ENCODE data around the gene RNH1.

Gene RNH1

GRCh38 chr11:445765-446588 is 61.1 kb downstream of the RNH1 start:
- no peaks in the 10 kb centered on the region for H3K9me3 ChIP-seq (ENCODE audit: insufficient read depth, low read length, severe bottlenecking)
- no peaks in the 10 kb centered on the region for H3K27me3 ChIP-seq (ENCODE audit: insufficient read depth, low read length, poor library complexity)
- no peak for DNase-seq
- H3K9ac ChIP-seq (ENCODE audit: low read depth, low read length): no peak overlapping the region
- peaks cover 28% of the 10 kb centered on the region for H3K4me1 ChIP-seq (ENCODE audit: insufficient read depth, low read length)
- no peak overlapping the region for H2AFZ ChIP-seq (ENCODE audit: low read depth, low read length)
- no peak overlapping the region for H3K4me3 ChIP-seq (ENCODE audit: low read depth in 1 of 2, low read length in 2 of 2)
- no peak for ATAC-seq (ENCODE audit: insufficient read depth, low read depth)
- no peak overlapping the region for H3K27ac ChIP-seq (ENCODE audit: low read length)
- peaks cover 27% of the 10 kb centered on the region for H3K79me2 ChIP-seq (ENCODE audit: insufficient read depth, low read length)
- peaks cover 2% of the 10 kb centered on the region; the same call in 1 of the 2 replicates for H4K20me1 ChIP-seq (ENCODE audit: insufficient read depth, low read length)
- TF ChIP-seq EZH2 (IDR thresholded peaks at IDR 0.05; ENCODE audit: borderline replicate concordance, low read depth, low read length, severe bottlenecking) (no peak), CTCF (IDR thresholded peaks at IDR 0.05; ENCODE audit: borderline replicate concordance, extremely low read depth, low read length, poor library complexity, severe bottlenecking) (no peak)
- H3K4me2 ChIP-seq (ENCODE audit: insufficient read depth, low read length): no peak overlapping the region
- H3K36me3 ChIP-seq (ENCODE audit: insufficient read depth, low read length): no peaks in the 10 kb centered on the region; the same call in 1 of the 2 replicates

All from DND-41 (cell line).